Measurements from ENCODE around the gene INPP4A. TPM values are rescaled to one million over a fixed set of nuclear protein-coding genes. Genes with fewer than 3 reads are reported as not detected.

Gene INPP4A
- polyA plus RNA-seq, 2 of the 4 experiments (the other 2 are of a cell fraction) = 9.4 to 16.0 TPM

DNA sequence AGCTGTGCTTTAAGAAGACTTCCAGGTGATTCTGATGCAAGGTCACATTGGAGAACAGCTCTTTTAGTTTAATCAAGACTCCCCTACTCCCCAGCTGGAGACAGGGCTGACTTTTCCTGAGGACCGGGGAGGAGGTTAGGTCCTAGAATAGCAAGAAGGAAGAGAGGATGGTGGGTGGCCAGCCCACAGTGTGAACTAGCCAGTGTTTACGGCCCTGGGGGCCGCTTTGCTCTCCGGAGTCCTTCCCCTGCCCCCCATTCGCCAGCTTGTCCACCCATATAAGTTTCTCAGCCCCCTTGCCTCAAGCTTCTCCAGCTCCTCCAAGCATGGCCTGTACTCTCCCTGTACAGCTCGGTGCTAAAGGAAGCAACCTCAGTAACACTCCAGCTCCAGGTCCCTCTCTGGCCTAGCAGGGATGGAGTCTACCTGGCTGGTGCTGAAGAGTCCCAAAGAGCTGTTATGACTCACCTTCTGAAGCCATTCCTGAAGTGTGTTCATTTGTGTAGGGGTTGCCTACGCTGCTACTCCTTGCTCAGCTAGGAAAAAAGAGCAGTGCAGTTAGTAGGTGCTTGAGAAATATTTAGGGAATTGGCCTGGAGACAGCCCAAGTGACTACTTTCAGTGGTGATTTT is 7.9 kb downstream of the INPP4A start:
- Histone ChIP-seq H3K9me3 (no peaks in the 10 kb centered on the region), H3K27ac (no peak overlapping the region), H3K4me2 (no peak overlapping the region), H3K4me1 (peaks cover 37% of the 10 kb centered on the region), H3K4me3 (no peak overlapping the region)
- DNase-seq (ENCODE audit: low read depth in 1 of 2, low spot score in 1 of 2) = no peak
- 93% methylated on average over 7 of the region's 7 CpGs for WGBS (ENCODE audit: missing lambda C conversion rate)
- TF ChIP-seq TP53 (CRISPR knock-in tag; IDR thresholded peaks at IDR 0.05) (no peak), RAD21 (conservative IDR thresholded peaks at IDR 0.05 in 1 of 2, IDR thresholded peaks at IDR 0.05 in 1 of 2) (no peak), JUN (IDR thresholded peaks at IDR 0.05) (no peak), EHF (CRISPR knock-in tag; IDR thresholded peaks at IDR 0.05) (no peak), NPAS2 (CRISPR knock-in tag; IDR thresholded peaks at IDR 0.05; ENCODE audit: borderline replicate concordance) (no peak), KDM1A (IDR thresholded peaks at IDR 0.05; ENCODE audit: low read depth) (no peak), KDM5A (IDR thresholded peaks at IDR 0.05) (no peak), RFX5 (IDR thresholded peaks at IDR 0.05) (no peak), ZC3H11A (IDR thresholded peaks at IDR 0.05) (no peak), ELK1 (IDR thresholded peaks at IDR 0.05; ENCODE audit: low read depth, low read length) (no peak), FOSB (CRISPR knock-in tag; IDR thresholded peaks at IDR 0.05) (no peak), ZFP36 (IDR thresholded peaks at IDR 0.05; ENCODE audit: borderline replicate concordance, partially characterized antibody) (no peak), ESRRA (IDR thresholded peaks at IDR 0.05; ENCODE audit: borderline replicate concordance, low read length) (no peak), CBX2 (IDR thresholded peaks at IDR 0.05; ENCODE audit: borderline replicate concordance, low read depth) (no peak), SREBF2 (IDR thresholded peaks at IDR 0.05) (no peak), RCOR1 (IDR thresholded peaks at IDR 0.05; ENCODE audit: low read depth, low read length) (no peak)
- TF ChIP-seq, protein P1, sequence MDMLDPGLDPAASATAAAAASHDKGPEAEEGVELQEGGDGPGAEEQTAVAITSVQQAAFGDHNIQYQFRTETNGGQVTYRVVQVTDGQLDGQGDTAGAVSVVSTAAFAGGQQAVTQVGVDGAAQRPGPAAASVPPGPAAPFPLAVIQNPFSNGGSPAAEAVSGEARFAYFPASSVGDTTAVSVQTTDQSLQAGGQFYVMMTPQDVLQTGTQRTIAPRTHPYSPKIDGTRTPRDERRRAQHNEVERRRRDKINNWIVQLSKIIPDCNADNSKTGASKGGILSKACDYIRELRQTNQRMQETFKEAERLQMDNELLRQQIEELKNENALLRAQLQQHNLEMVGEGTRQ (IDR thresholded peaks at IDR 0.05) = no peak
- TF ChIP-seq, protein P2, sequence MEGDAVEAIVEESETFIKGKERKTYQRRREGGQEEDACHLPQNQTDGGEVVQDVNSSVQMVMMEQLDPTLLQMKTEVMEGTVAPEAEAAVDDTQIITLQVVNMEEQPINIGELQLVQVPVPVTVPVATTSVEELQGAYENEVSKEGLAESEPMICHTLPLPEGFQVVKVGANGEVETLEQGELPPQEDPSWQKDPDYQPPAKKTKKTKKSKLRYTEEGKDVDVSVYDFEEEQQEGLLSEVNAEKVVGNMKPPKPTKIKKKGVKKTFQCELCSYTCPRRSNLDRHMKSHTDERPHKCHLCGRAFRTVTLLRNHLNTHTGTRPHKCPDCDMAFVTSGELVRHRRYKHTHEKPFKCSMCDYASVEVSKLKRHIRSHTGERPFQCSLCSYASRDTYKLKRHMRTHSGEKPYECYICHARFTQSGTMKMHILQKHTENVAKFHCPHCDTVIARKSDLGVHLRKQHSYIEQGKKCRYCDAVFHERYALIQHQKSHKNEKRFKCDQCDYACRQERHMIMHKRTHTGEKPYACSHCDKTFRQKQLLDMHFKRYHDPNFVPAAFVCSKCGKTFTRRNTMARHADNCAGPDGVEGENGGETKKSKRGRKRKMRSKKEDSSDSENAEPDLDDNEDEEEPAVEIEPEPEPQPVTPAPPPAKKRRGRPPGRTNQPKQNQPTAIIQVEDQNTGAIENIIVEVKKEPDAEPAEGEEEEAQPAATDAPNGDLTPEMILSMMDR (IDR thresholded peaks at IDR 0.05) = no peak
- CTCF ChIA-PET = interaction anchor here (1.4 kb wide), 1 partner anchor 117 kb away, joined by 4 read pairs; no protein-coding TSS in a partner anchor
- POLR2A ChIA-PET = interaction anchor here (0.7 kb wide), 1 partner anchor 755 kb away, joined by 3 read pairs; no protein-coding TSS in a partner anchor
- no peak for FAIRE-seq
- ATAC-seq = no peak

- ATAC-seq = no peak
- H3K27ac ChIP-seq = no peak overlapping the region
- peaks cover 43% of the 10 kb centered on the region for H3K4me1 ChIP-seq
- ChIA-PET POLR2A (interaction anchor here (0.7 kb wide), 1 partner anchor 756 kb away, joined by 3 read pairs; no protein-coding TSS in a partner anchor), CTCF (interaction anchor here (1.4 kb wide), 1 partner anchor 116 kb away, joined by 4 read pairs; no protein-coding TSS in a partner anchor)
- H3K4me2 ChIP-seq = no peak overlapping the region
- H3K9me3 ChIP-seq = no peaks in the 10 kb centered on the region
- no peak for DNase-seq (ENCODE audit: low read depth in 1 of 2, low spot score in 1 of 2)
- FAIRE-seq = no peak
- WGBS (ENCODE audit: missing lambda C conversion rate) = 88% methylated on average over 5 of the region's 5 CpGs
- no peak overlapping the region for H3K4me3 ChIP-seq
- TF ChIP-seq ZFP36 (IDR thresholded peaks at IDR 0.05; ENCODE audit: borderline replicate concordance, partially characterized antibody) (no peak), TP53 (CRISPR knock-in tag; IDR thresholded peaks at IDR 0.05) (no peak), SMC3 (IDR thresholded peaks at IDR 0.05) (no peak), KDM5A (IDR thresholded peaks at IDR 0.05) (no peak), HOXB13 (CRISPR knock-in tag; IDR thresholded peaks at IDR 0.05; ENCODE audit: low read depth) (no peak), NFE2L2 (conservative IDR thresholded peaks at IDR 0.05; ENCODE audit: low read length) (no peak), JUN (IDR thresholded peaks at IDR 0.05) (no peak), CHD4 (IDR thresholded peaks at IDR 0.05; ENCODE audit: borderline replicate concordance) (no peak), RNF2 (IDR thresholded peaks at IDR 0.05; ENCODE audit: borderline replicate concordance, low read depth) (no peak), MAX (IDR thresholded peaks at IDR 0.05) (no peak), HDAC2 (IDR thresholded peaks at IDR 0.05) (no peak)
These were observed 8.4 kb downstream of the INPP4A start for GRCh38 chr2:98453083-98453482.
